OCI-LY3 (cell line): ENCODE results near the gene LHFPL3.
"Not testable (repeated sequence)": the region's sequence is repeated elsewhere in the genome, so short reads cannot be mapped to it uniquely, and the experiment has no call there.

Source experiments
- H2AFZ ChIP-seq: fragments of 200-600, 300-600 bp; shearing (Covaris generic); 2 replicates; pipeline ENCODE4 v1.6.0; 2014; ENCODE audit warnings: antibody characterized with exemption, low read depth, low read length
- H3K27ac ChIP-seq: fragments of 200-600, 300-600 bp; sonication (generic); 2 replicates; pipeline ENCODE4 v1.5.1; 2014; ENCODE audit warnings: mild to moderate bottlenecking, low read length, moderate library complexity, mixed read lengths
- H3K27me3 ChIP-seq: fragments of 200-600, 300-600 bp; sonication (generic); 2 replicates; pipeline ENCODE4 v1.6.1; 2014; ENCODE audit warnings: low read depth, low read length, mixed read lengths
- H3K36me3 ChIP-seq: fragments of 200-600, 300-600 bp; sonication (generic); replicated peaks from 2 replicates; pipeline ENCODE3; 2014; ENCODE audit warnings: low read depth, low read length, mixed read lengths
- H3K4me1 ChIP-seq: fragments of 300-600, 200-600 bp; sonication (generic); 2 replicates; pipeline ENCODE4 v1.6.1; 2014; ENCODE audit warnings: low read length, mixed read lengths
- H3K4me2 ChIP-seq: fragments of 200-600, 300-600 bp; sonication (generic); 2 replicates; pipeline ENCODE4 v1.6.1; 2014; ENCODE audit warnings: low read length, mixed read lengths
- H3K4me3 ChIP-seq: fragments of 300-600, 200-600 bp; sonication (generic); 2 replicates; pipeline ENCODE4 v1.5.1; 2014; ENCODE audit warnings: antibody characterized with exemption, mild to moderate bottlenecking, low read length, moderate library complexity
- H3K79me2 ChIP-seq: fragments of 300-600, 200-600 bp; shearing (Covaris generic); 2 replicates; pipeline ENCODE4 v1.6.1; 2014; ENCODE audit warnings: mild to moderate bottlenecking, low read length, mixed read lengths
- H3K9ac ChIP-seq: fragments of 300-600, 200-600 bp; shearing (Covaris generic); 2 replicates; pipeline ENCODE4 v1.6.0; 2014; ENCODE audit warnings: mild to moderate bottlenecking, low read length, moderate library complexity
- H3K9me3 ChIP-seq: fragments of 200-600, 300-600 bp; shearing (Covaris generic); 2 replicates; pipeline ENCODE4 v1.6.1; 2014; ENCODE audit warnings: low read length, mixed read lengths; ENCODE audit not compliant: insufficient read depth
- H4K20me1 ChIP-seq: fragments of 200-600, 300-600 bp; sonication (generic); 2 replicates; pipeline ENCODE4 v1.6.1; 2016; ENCODE audit warnings: low read length, mixed read lengths; ENCODE audit not compliant: insufficient read depth
- CTCF ChIP-seq: fragments of 200-600, 300-600 bp; sonication (generic); IDR thresholded peaks from 2 replicates; pipeline ENCODE4 v1.5.1; 2014; ENCODE audit warnings: antibody characterized with exemption, low read length, low read depth
- EZH2phosphoT487 ChIP-seq: fragments of 200-600 bp; shearing (Covaris generic); IDR thresholded peaks from 2 replicates; pipeline ENCODE4 v1.6.1; 2018; ENCODE audit warnings: antibody characterized with exemption, mixed run types, low read depth

The LHFPL3 gene

GRCh38 chr7:104935276-104935675 lies 606.9 kb downstream of the LHFPL3 start:
- Histone ChIP-seq H3K4me2 (no peak overlapping the region), H3K36me3 (no peaks in the 10 kb centered on the region), H3K9me3 (no peaks in the 10 kb centered on the region), H4K20me1 (no peaks in the 10 kb centered on the region), H3K27me3 (no peaks in the 10 kb centered on the region), H3K4me3 (no peak overlapping the region), H3K27ac (no peak overlapping the region), H3K9ac (no peak overlapping the region), H2AFZ (no peak overlapping the region), H3K4me1 (peaks cover 20% of the 10 kb centered on the region), H3K79me2 (no peaks in the 10 kb centered on the region)
- TF ChIP-seq EZH2phosphoT487 = no peak
- no peak for TF ChIP-seq CTCF

GRCh38 chr7:104936546-104936945 lies 608.1 kb downstream of the LHFPL3 start:
- Histone ChIP-seq H2AFZ (no peak overlapping the region), H3K27ac (no peak overlapping the region), H3K4me3 (no peak overlapping the region), H3K4me2 (no peak overlapping the region), H3K27me3 (no peaks in the 10 kb centered on the region), H4K20me1 (no peaks in the 10 kb centered on the region), H3K9me3 (no peaks in the 10 kb centered on the region), H3K9ac (no peak overlapping the region), H3K4me1 (peaks cover 23% of the 10 kb centered on the region), H3K36me3 (no peaks in the 10 kb centered on the region), H3K79me2 (no peaks in the 10 kb centered on the region)
- TF ChIP-seq CTCF (no peak), EZH2phosphoT487 (no peak)

DNA sequence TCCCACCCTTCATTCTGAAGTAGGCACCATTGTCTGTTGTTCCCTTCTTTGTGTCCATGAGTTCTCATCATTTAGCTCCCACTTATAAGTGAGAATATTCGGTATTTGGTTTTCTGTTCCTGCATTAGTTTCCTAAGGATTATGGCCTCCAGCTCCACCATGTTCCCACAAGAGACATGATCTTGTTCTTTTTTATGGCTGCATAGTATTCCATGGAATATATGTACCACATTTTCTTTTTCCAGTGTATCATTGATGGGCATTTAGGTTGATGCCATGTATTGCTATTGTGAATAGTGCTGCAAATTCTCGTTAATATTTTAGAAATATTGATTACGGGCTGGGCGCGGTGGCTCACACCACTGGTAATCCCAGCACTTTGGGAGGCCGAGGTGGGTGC lies 609.1 kb downstream of the LHFPL3 start:
- not testable (repeated sequence) for H4K20me1 ChIP-seq, H3K4me2 ChIP-seq, H2AFZ ChIP-seq, H3K36me3 ChIP-seq, H3K9me3 ChIP-seq, H3K79me2 ChIP-seq, H3K27ac ChIP-seq, H3K4me3 ChIP-seq, H3K9ac ChIP-seq, H3K27me3 ChIP-seq
- H3K4me1 ChIP-seq = peaks cover 24% of the 10 kb centered on the region

DNA sequence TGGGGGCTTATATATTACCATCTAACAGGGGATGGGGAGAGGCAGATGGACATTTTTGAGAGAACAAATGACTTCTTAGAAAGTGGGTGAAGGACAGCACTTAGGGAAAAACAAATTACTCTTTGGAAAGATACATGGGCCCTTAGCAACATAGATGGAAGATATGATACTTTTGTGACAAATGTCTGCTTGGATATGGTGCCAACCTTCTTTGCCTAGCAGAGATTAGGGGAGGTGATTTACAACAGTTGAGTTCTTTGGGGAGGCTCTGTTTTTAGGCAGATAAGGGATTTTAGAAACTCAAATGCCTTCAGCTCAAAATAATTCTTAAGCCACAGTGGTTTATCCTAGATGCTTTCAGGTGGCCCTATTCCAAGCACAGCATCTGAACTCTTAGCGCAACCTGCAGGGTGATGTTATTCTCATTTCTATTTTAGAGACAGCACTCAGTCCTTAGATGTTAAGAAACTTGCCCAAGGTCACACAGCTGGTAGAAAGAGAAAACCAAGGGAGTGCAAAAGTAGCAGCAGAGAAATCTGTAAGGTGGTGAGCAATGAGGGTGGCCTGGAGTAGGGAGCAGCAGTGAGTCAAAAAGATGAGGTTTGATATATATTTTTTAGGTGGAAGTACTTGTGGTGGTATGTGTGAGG lies 610.5 kb downstream of the LHFPL3 start:
- Histone ChIP-seq H3K36me3 (no peaks in the 10 kb centered on the region), H3K4me1 (peaks cover 16% of the 10 kb centered on the region), H3K27ac (no peak overlapping the region), H3K4me3 (no peak overlapping the region), H3K4me2 (no peak overlapping the region), H3K79me2 (no peaks in the 10 kb centered on the region), H4K20me1 (no peaks in the 10 kb centered on the region), H3K9me3 (peaks cover 2% of the 10 kb centered on the region; the same call in 1 of the 2 replicates), H3K27me3 (no peaks in the 10 kb centered on the region), H3K9ac (no peak overlapping the region), H2AFZ (no peak overlapping the region)
- TF ChIP-seq EZH2phosphoT487 (no peak), CTCF (no peak)
